T-helper 1 cell treated with Interleukin-12 subunit alpha and Interleukin-12 subunit beta and Interleukin-4 antibody, amounts not matched to agents 30 ng/mL and 1 ng/mL, for 36 hours (primary cell): ENCODE data around the gene OR2T27. TPM values are rescaled to one million over a fixed set of nuclear protein-coding genes. Genes with fewer than 3 reads are reported as not detected.
"Not testable (repeated sequence)": the region's sequence is repeated elsewhere in the genome, so short reads cannot be mapped to it uniquely, and the experiment has no call there.

Experiments
- intact Hi-C: fragments of 100-400 bp; cut with micrococcal nuclease; formaldehyde crosslinking; loops from one replicate; pipeline ENCODE4 v1.15.1; 2024
- total RNA-seq: library from RNA; stranded (reverse); gene quantifications from 2 replicates; pipeline ENCODE4 v1.2.3, GENCODE V29; 2022

Gene OR2T27
- total RNA-seq, 1 donor from 2014 or later: not detected

DNA sequence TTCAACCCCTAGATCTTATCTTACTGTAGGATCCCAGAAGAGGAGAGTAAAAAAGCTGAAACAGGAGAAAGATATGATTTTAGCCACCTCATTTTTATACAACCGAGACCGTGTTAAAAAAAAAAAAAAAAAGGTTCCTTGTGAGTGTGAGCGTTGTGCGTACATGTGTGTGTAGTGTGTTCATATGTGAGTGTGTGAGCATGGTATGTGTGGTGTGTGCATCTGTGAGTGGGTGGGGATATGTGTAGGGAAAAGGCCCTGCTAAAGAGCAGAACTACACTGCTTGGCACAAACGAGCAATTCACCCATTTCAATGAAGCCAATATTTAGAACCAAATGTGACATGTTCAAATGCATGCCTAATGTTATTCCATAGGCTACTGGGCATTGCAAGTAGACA is 13.7 kb downstream of the OR2T27 start:
- intact Hi-C loops: not testable (repeated sequence)

DNA sequence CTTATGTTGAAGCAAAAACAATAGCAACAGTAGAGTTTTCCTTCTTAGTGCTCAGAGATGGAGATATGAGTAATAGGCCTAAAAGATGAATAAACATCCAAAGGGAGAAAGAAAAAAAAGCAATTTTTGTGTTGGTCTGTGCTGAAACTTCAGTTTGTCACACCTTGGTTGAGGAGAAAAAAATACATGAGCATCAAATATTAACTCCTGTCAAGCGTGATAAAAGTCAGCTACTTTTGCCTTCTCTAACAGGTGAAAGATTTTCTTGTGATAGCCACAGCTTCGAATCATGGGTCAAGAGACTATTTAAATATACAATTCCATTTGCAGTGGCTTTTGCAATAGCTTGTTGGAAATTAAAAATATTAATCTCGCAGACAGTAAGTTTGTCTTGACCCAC is 14.4 kb downstream of the OR2T27 start:
- intact Hi-C loops: not testable (repeated sequence)

DNA sequence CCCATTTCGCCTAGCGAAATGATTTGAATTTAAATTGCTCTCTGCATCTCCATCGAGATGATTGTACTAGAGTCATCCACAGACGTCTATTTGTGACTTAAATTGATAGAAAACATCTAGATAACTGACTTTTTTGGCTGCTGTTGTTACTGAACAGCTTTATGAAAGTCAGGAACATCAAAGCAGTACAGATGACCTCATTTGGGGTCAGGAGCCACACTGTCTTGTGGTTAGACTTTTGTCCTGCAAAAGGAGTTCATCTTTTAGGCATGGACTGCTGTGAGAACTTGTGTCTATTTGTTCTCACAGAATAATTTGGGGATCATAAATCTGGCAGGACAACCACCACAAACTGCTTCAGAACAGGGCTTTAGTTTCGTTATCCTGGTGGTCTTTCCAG is 15.7 kb downstream of the OR2T27 start:
- intact Hi-C loops: not testable (repeated sequence)

DNA sequence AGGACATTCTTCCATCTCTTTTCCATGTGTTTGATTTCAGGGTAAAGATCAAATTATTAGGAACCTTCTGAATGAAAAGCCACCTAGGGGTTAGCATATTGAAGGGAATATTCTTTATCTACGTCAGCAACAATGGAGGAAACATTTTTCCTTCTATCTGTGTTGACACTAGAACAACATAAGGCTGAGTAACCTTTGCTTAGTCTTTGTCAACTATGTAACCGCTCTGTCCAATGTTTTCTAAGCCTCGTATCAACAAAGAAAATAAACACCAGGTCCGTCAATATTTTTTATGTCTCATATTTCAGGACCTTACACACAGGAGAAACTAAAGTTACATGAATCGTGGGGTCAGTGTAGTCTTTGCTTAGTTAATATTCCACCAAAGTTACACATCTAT is 18.7 kb downstream of the OR2T27 start:
- intact Hi-C loops: not testable (repeated sequence)

DNA sequence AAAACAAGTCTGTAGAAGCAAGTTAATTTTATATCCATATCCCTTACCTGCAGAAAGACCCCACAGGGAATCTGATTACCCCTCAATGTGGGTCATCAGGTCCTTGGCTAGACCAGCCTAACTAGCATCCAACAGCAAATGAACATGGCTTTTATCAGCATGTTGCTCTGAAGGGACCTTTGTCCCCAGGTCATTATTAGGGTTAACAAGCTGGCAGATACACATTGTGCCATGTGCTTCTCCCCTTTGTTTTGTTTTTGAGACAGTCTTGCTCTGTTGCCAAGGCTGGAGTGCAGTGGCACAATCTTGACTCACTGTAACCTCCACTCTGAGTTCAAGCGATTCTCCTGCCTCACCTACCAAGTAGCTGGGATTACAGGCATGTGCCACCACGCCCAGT is 20.3 kb downstream of the OR2T27 start, which contains the start of gene OR2T11:
Gene OR2T11, minus strand, starts transcription at position 101 of the 400 bp plus-strand sequence. CDS start 7,963 bp downstream, outside the sequence.
- intact Hi-C loops: not testable (repeated sequence)

DNA sequence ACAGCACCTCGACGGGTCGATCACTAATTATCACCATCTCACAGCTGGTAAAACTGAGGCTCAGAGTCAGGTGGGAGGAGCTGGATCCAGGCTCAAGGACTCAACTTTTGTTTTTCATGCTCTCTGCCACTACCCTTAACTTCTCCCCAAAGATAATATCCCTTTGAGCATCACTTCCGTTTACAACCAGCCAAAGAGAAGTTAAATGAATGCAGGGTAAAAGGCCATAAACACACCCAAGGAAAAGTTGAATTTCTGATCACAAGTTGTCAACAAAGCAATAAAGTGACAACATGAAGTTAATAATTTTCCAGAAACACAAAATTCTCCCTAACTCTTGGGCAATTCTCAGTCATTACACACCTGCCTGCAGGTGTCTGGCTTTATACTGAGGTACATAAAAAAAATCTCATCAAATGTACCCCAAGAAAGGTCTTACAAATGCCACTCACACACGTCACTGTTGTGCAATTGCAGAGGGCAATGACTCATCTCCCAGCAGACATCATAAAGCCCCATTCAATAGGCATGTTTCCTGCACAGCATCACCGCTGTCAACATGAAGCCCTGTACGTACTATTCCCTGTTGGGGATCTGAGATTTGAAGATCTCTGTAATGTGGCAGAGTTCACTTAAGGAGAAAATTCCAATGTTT is 23.8 kb downstream of the OR2T27 start:
- intact Hi-C loops: no loop called here

DNA sequence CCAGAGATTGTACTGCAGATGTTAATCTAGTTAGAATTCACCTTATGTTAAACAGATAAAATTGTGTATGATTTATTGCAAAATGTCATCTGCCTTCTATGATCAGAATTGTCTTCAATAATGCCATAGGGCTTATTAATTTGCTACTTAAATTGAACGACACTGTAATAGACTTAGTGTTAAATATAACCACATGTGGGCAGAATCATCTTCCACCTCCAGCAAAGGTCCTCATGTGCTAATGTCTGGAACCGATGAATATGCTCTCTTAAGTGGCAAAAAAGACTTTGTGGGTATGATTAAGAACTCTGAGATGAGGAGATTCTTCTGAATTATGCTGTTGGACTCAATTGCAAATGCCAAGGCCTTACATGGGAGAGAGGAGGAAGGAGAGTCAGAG is 24.8 kb downstream of the OR2T27 start:
- intact Hi-C loops: no loop called here

DNA sequence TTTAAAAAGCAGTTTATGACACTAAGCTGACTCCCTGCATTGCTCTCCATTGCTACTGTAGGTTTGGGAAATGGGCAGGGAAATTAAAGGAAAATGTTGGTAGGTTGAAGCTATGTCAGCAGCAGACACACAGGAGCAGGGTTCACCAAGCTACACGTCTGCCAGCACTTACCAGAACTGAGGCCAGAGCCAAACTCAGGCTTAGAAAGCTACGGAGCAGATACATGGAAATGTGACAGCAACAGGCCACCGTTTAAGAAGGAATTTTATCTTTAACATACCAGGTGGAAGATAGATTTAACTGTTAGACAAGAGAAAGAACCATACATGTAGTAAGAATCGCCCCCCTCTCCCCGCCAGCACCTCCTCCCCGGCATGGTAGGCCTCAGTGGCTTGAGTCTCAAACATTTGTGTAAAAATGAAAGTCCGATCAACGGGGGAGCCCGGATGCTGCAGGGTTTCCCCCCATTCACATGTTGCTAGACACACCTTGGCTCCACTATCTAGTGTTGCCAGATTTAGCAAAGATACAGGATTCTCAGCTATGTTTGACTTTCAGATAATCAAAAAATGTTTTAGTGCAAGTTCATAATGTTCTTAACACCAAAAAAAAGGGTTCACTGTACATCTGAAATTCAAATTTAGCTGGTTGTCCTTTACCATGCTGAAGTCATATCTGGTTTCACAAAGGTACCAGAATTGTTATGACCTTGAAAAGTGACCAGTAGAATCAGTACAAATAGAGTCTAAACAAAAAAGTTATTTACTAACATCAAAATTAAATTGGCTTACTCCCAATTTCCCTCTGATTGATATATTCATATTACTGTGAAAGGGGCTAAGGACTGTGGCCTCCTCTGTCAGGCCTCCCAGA is 27.1 kb downstream of the OR2T27 start:
- intact Hi-C loops: no loop called here

DNA sequence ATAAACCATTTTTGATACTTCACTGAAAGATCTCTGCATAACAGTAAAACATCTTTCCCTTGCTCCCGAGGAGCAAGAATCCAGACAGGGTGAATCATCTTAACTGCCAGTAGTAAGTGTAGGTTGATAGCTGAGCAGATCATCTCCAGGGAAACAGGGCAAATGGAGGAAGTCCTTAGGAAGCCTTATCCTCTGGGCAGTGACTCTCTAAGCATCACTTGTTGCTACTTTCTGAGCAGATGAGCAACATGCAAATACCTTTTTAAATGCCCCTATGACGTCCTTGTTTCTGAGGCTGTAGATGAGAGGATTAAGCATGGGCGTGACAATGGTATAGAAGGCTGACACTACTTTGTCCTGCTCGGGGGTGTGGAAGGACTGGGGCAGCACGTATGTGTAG is 29.4 kb downstream of the OR2T27 start:
- intact Hi-C loops: no loop called here

DNA sequence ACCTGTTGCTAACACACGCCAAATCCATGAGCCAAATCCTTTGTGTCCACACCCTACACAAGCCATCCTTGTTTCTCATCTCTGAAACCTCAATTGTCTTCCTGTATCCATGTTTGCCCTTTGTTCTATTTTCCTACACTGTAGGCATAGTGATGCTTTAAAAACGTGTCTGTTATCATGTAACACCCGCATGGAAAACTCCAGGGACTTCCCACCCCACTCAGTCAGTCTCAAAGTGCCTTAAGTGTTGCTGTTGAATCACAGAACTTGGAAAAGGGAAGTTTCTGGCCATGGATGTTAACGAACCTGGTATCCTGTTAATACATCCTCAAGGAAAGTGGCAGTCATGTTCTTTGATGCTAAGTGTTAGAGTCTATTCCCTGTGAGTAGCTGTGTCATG is 30.2 kb downstream of the OR2T27 start:
- intact Hi-C loops: no loop called here

DNA sequence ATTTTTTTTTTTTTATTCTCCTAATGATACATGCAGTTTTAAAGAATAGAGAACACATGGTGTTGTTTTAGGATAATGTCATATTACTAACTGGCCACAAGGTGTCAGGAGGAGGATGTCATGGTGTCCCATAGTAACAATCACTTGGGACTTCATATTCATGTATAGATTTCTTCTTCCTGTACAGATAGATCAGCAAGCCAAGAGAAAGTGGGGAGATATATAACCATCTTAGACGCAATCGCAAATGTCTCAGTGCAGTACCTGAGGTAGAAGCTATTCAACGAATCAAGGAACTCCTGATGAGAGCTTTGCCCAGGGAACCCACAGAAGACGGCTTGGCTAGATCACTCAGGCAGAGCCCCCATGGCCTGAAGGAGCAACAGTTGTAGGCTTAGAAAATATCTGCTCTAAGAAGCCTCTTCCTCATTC is 32.7 kb downstream of the OR2T27 start:
- intact Hi-C loops: loop anchor here (1.0 to 5.0 kb wide), 3 partner anchors 65 to 218 kb away; no protein-coding TSS in a partner anchor

DNA sequence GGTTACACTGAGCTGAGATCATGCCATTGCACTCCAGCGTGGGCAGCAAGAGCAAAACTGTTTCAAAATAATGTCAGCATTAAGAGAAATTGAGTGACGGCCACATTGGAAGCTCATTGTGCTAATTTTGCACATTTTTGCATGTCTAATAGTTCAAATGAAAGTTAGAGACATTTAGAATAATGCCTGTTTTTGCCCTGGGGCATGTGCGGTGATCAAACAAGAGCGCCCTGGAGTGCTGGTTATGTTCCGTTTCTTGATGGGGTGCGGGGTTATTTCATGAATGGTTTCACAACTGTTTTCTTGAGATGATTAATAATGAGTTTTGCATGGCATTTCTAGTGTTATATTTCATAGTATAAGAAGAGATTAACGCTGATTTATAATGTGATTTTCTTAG is 33.6 kb downstream of the OR2T27 start:
- intact Hi-C loops: loop anchor here (1.0 to 5.0 kb wide), 3 partner anchors 66 to 217 kb away; no protein-coding TSS in a partner anchor

DNA sequence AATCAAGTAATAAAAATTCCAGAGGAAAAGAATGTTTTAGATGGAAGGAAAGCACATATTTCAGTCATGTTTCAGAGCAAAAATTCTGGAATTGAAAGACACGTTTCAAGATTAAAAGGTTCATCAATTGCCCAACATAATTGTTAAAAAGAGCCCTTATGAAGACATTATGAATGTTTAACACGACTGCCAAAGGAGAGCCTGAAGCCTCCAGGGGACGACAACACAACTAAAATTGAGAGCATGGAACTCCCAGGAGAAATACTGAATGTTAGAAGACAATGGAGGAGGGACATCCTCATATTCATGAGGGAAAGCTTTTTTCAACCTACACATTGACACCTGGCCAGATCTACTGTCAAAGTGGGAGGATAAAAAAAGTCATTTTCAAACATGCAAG is 36.5 kb downstream of the OR2T27 start:
- intact Hi-C loops: no loop called here

DNA sequence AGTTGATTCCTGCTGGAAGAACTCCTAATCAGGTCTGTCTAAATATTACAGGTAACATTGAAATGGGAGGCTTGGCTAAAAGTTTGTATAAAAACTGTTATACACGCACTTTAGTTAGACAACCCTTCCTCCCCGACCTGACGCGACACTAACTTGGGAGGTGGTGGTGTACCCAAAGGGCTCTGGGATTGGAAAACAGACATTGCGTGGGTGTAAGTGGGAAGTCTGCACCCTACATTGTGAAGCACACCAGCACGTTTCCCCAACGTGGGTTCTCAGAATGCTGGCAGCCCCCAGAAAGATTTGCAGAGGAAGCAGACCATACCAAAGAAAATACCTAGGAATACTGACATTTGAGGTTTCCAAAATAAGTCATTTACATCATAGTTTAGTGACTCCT is 37.2 kb downstream of the OR2T27 start:
- intact Hi-C loops: no loop called here

DNA sequence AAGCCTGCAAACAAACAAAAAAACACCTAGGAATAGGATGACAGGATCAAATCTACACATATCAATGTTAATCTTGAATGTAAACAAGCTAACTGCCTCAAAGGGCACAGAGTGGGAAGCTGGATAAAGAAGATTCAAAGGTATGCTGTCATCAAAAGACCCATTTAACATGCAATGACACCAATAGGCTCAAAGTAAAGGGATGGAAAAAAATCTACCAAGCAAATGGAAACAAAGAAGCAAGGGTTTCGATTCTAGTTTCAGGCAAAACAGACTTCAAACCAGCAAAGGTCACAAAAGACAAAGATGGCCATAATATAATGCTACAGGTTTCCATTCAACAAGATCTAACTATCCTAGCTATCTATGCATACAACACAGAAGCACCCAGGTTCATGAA is 41.6 kb downstream of the OR2T27 start:
- intact Hi-C loops: no loop called here

DNA sequence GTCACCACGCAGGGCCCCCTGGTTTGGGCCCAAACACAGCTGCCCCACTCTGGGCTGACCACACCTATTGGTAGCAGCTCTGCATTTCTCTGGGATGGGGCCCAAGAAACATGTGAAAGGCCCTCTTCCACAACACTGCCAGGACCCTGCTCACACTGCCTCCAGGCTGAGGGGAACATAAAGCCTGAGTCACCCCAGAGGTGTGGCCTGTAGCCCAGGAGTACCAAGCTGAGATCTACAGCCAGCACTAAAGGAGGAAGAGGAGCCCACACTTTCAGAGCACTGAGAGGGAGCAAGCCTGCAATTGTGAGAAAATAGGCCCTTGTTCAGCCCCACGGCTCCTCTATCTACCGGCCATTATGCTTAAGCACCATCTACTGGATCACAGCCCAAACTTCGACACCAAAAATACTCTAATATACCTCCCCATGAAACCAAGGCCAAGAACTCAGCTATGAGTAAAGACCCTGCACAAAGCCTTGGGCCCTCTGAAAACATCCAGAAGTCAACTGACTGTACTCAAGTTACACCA is 43.4 kb downstream of the OR2T27 start:
- intact Hi-C loops: loop anchor here (1.0 kb wide), 1 partner anchor 208 kb away; no protein-coding TSS in a partner anchor

DNA sequence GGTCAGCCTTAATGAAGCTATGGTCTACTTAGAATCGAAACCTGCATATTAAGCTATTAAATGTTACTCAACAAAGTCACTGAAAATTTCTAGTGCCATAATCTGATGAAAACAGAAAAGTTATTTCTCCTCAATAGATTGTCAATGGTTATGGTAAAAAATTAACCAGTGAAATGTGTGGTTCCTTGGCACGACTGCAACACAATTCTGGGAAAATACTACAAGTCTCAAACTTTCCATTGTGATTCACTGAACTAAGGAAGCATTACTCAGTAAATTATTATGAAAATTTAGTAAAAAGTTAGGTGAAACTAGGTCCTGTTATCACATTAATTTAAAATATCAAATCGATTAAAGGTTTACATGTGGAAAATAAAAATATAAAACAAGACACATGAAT is 45.0 kb downstream of the OR2T27 start:
- intact Hi-C loops: no loop called here

Other genes starting within 250 kb of the OR2T27 start
- not detected in 2 replicates for gene OR2T2, start 209.9 kb downstream of the OR2T27 start, total RNA-seq
- not detected in 2 replicates for gene OR2T3, start 182.2 kb downstream of the OR2T27 start, total RNA-seq
- gene OR2T5, start 166.9 kb downstream of the OR2T27 start, total RNA-seq: not detected in 2 replicates
- not detected in 2 replicates for gene OR2G6, start 147.5 kb downstream of the OR2T27 start, total RNA-seq
- not detected in 2 replicates for gene OR2T29, start 92.8 kb downstream of the OR2T27 start, total RNA-seq
- gene OR2T34, start 80.8 kb downstream of the OR2T27 start, total RNA-seq: not detected in 2 replicates
- not detected in 2 replicates for gene OR2T10, start 57.8 kb downstream of the OR2T27 start, total RNA-seq
- gene OR2T11, start 20.4 kb downstream of the OR2T27 start, total RNA-seq: not detected in 2 replicates
- not detected in 2 replicates for gene OR2T35, start 10.2 kb downstream of the OR2T27 start, total RNA-seq
- gene OR14I1, start 47.2 kb upstream of the OR2T27 start, total RNA-seq: not detected in 2 replicates
- not detected in 2 replicates for gene LYPD8, start 100.2 kb upstream of the OR2T27 start, total RNA-seq
- gene SH3BP5L, start 170.4 kb upstream of the OR2T27 start, total RNA-seq: 32.2 and 34.1 TPM in 2 replicates
- gene ZNF672, start 182.7 kb upstream of the OR2T27 start, total RNA-seq: 52.6 and 53.9 TPM in 2 replicates
- 57.1 and 65.2 TPM in 2 replicates for gene ZNF692, start 203.6 kb upstream of the OR2T27 start, total RNA-seq